HEK293 (cell line): ENCODE results near the gene GOLGA6L7.

ENCODE experiments used
- CTCF ChIA-PET: fragments of 350-600 bp; formaldehyde crosslinking; extraction: SDS; loops from one replicate; lab custom pipeline; 2021; ENCODE audit warnings: antibody characterized with exemption; lab: Yijun Ruan, JAX
- POLR2A ChIA-PET: fragments of 300-600 bp; formaldehyde crosslinking; extraction: SDS; loops from one replicate; lab custom pipeline; 2020; ENCODE audit warnings: antibody characterized with exemption, inconsistent platforms; lab: Yijun Ruan, JAX
- H3K27ac ChIP-seq: fragments of 200-500 bp; sonication (Bioruptor generic); 2 replicates; pipeline ENCODE4 v1.5.1; 2014; ENCODE audit warnings: low read depth, low read length, control low read depth, inconsistent platforms; ENCODE audit errors: extremely low read depth
- H3K36me3 ChIP-seq, 2 experiments: fragments of 200-500 bp in 1 of 2; sonication (Bioruptor generic) in 1 of 2; 1 replicate in 1 of 2; 2 replicates in 1 of 2; pipeline ENCODE4 v1.5.1; 2014 to 2017; ENCODE audit warnings: inconsistent platforms in 2 of 2, low read length in 2 of 2; ENCODE audit not compliant: control insufficient read depth in 2 of 2, insufficient read depth in 1 of 2
- H3K4me1 ChIP-seq: fragments of 200-500 bp; sonication (Bioruptor generic); 2 replicates; pipeline ENCODE4 v1.5.1; 2014; ENCODE audit warnings: mild to moderate bottlenecking, low read length, inconsistent platforms; ENCODE audit not compliant: control insufficient read depth, insufficient read depth
- H3K4me3 ChIP-seq: 2 replicates; pipeline ENCODE4 v1.5.1; 2011; ENCODE audit warnings: low read depth, mild to moderate bottlenecking, control low read depth, low read length, moderate library complexity
- H3K9me3 ChIP-seq: fragments of 200-500 bp; sonication (Bioruptor generic); 2 replicates; pipeline ENCODE4 v1.5.1; 2014; ENCODE audit warnings: low read depth, low read length, inconsistent platforms; ENCODE audit not compliant: control insufficient read depth, insufficient read depth
- GLI4 ChIP-seq: fragments of 450-650 bp; formaldehyde crosslinking; IDR thresholded peaks from 2 replicates; pipeline ENCODE4 v1.5.1; 2016; ENCODE audit warnings: missing biosample characterization, missing genetic modification characterization
- HOXA7 ChIP-seq: sonication (generic); formaldehyde crosslinking; IDR thresholded peaks from 2 replicates; pipeline ENCODE4 v1.8.1; 2022; ENCODE audit warnings: missing genetic modification reagents, borderline replicate concordance
- SCRT2 ChIP-seq: fragments of 450-650 bp; formaldehyde crosslinking; IDR thresholded peaks from 2 replicates; pipeline ENCODE4 v1.5.1; 2016; ENCODE audit warnings: missing biosample characterization, missing genetic modification characterization
- SP3 ChIP-seq: fragments of 450-650 bp; formaldehyde crosslinking; IDR thresholded peaks from 2 replicates; pipeline ENCODE4 v1.5.1; 2016; ENCODE audit warnings: missing biosample characterization, missing genetic modification characterization
- SP7 ChIP-seq: fragments of 450-650 bp; formaldehyde crosslinking; IDR thresholded peaks from 2 replicates; pipeline ENCODE4 v1.5.1; 2016; ENCODE audit warnings: missing biosample characterization, missing genetic modification characterization
- ZBTB11 ChIP-seq: fragments of 450-650 bp; formaldehyde crosslinking; conservative IDR thresholded peaks from 2 replicates; pipeline ENCODE4 v1.5.1; 2016; ENCODE audit warnings: low read depth, missing biosample characterization, missing genetic modification characterization
- ZBTB20 ChIP-seq: fragments of 450-650 bp; formaldehyde crosslinking; IDR thresholded peaks from 2 replicates; pipeline ENCODE4 v1.5.1; 2016; ENCODE audit warnings: missing biosample characterization, missing genetic modification characterization
- ZBTB8A ChIP-seq: fragments of 450-650 bp; formaldehyde crosslinking; IDR thresholded peaks from 2 replicates; pipeline ENCODE4 v1.5.1; 2016; ENCODE audit warnings: missing biosample characterization, missing genetic modification characterization
- ZNF10 ChIP-seq: fragments of 450-650 bp; formaldehyde crosslinking; IDR thresholded peaks from 2 replicates; pipeline ENCODE4 v1.5.1; 2017; ENCODE audit warnings: missing biosample characterization, missing genetic modification characterization
- ZNF174 ChIP-seq: fragments of 450-650 bp; formaldehyde crosslinking; IDR thresholded peaks from 2 replicates; pipeline ENCODE4 v1.5.0; 2017; ENCODE audit warnings: missing biosample characterization, mild to moderate bottlenecking, missing genetic modification characterization
- ZNF18 ChIP-seq: fragments of 450-650 bp; formaldehyde crosslinking; IDR thresholded peaks from 2 replicates; pipeline ENCODE4 v1.5.1; 2016; ENCODE audit warnings: missing biosample characterization, missing genetic modification characterization
- ZNF23 ChIP-seq: fragments of 450-650 bp; formaldehyde crosslinking; IDR thresholded peaks from 2 replicates; pipeline ENCODE4 v1.5.1; 2016; ENCODE audit warnings: missing biosample characterization, missing genetic modification characterization, borderline replicate concordance
- ZNF324 ChIP-seq: fragments of 450-650 bp; formaldehyde crosslinking; IDR thresholded peaks from 2 replicates; pipeline ENCODE4 v1.5.1; 2016; ENCODE audit warnings: missing biosample characterization, missing genetic modification characterization
- ZNF404 ChIP-seq: fragments of 450-650 bp; formaldehyde crosslinking; IDR thresholded peaks from 2 replicates; pipeline ENCODE4 v1.5.1; 2017; ENCODE audit warnings: missing biosample characterization, missing genetic modification characterization
- ZNF426 ChIP-seq: fragments of 450-650 bp; formaldehyde crosslinking; IDR thresholded peaks from 2 replicates; pipeline ENCODE4 v1.5.1; 2017; ENCODE audit warnings: missing biosample characterization, missing genetic modification characterization, mild to moderate bottlenecking, inconsistent platforms, moderate library complexity
- ZNF521 ChIP-seq: fragments of 450-650 bp; formaldehyde crosslinking; IDR thresholded peaks from 2 replicates; pipeline ENCODE4 v1.5.1; 2017; ENCODE audit warnings: missing biosample characterization, mild to moderate bottlenecking, missing genetic modification characterization
- ZNF555 ChIP-seq: fragments of 450-650 bp; formaldehyde crosslinking; conservative IDR thresholded peaks from 2 replicates; pipeline ENCODE4 v1.5.1; 2017; ENCODE audit warnings: missing biosample characterization, mild to moderate bottlenecking, missing genetic modification characterization, inconsistent platforms
- ZNF621 ChIP-seq: fragments of 450-650 bp; formaldehyde crosslinking; IDR thresholded peaks from 2 replicates; pipeline ENCODE4 v1.5.1; 2017; ENCODE audit warnings: missing biosample characterization, missing genetic modification characterization
- ZNF747 ChIP-seq: fragments of 450-650 bp; formaldehyde crosslinking; IDR thresholded peaks from 2 replicates; pipeline ENCODE4 v1.5.1; 2016; ENCODE audit warnings: missing biosample characterization, missing genetic modification characterization
- ZNF777 ChIP-seq: fragments of 450-650 bp; formaldehyde crosslinking; IDR thresholded peaks from 2 replicates; pipeline ENCODE4 v1.5.1; 2017; ENCODE audit warnings: missing biosample characterization, missing genetic modification characterization, borderline replicate concordance
- ZNF830 ChIP-seq: fragments of 450-650 bp; IDR thresholded peaks from 2 replicates; pipeline ENCODE4 v1.5.0; 2018; ENCODE audit warnings: missing biosample characterization, missing genetic modification characterization, low read depth, mild to moderate bottlenecking, moderate library complexity
- ZSCAN16 ChIP-seq: fragments of 450-650 bp; formaldehyde crosslinking; IDR thresholded peaks from 2 replicates; pipeline ENCODE4 v1.5.1; 2016; ENCODE audit warnings: missing biosample characterization, missing genetic modification characterization
- TF ChIP-seq, protein P1 (sequence below): fragments of 450-650 bp; formaldehyde crosslinking; IDR thresholded peaks from 2 replicates; pipeline ENCODE4 v1.5.1; 2017; ENCODE audit warnings: missing biosample characterization, missing genetic modification characterization
- TF ChIP-seq, protein P2 (sequence below): fragments of 450-650 bp; formaldehyde crosslinking; IDR thresholded peaks from 2 replicates; pipeline ENCODE4 v1.5.0; 2017; ENCODE audit warnings: missing biosample characterization, missing genetic modification characterization, borderline replicate concordance
- TF ChIP-seq, protein P3 (sequence below): fragments of 450-650 bp; formaldehyde crosslinking; IDR thresholded peaks from 2 replicates; pipeline ENCODE4 v1.5.1; 2016; ENCODE audit warnings: missing biosample characterization, missing genetic modification characterization

The GOLGA6L7 gene

GRCh38 chr15:28879551-28879950 lies 31.1 kb upstream of the GOLGA6L7 start (continued):
- TF ChIP-seq ZBTB11 (no peak), ZNF777 (tag by site-specific recombination) (no peak), SP3 (tag by site-specific recombination) (no peak), ZNF18 (tag by site-specific recombination) (no peak), ZSCAN16 (tag by site-specific recombination) (no peak), GLI4 (tag by site-specific recombination) (no peak), ZBTB8A (tag by site-specific recombination) (no peak), ZNF10 (tag by site-specific recombination) (no peak), ZNF404 (tag by site-specific recombination) (no peak), ZBTB20 (tag by site-specific recombination) (no peak), ZNF174 (tag by site-specific recombination) (no peak)
- TF ChIP-seq, protein P1, sequence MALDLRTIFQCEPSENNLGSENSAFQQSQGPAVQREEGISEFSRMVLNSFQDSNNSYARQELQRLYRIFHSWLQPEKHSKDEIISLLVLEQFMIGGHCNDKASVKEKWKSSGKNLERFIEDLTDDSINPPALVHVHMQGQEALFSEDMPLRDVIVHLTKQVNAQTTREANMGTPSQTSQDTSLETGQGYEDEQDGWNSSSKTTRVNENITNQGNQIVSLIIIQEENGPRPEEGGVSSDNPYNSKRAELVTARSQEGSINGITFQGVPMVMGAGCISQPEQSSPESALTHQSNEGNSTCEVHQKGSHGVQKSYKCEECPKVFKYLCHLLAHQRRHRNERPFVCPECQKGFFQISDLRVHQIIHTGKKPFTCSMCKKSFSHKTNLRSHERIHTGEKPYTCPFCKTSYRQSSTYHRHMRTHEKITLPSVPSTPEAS = no peak

- no peaks in the 10 kb centered on the region for H3K9me3 ChIP-seq
- H3K4me1 ChIP-seq = no peaks in the 10 kb centered on the region
- TF ChIP-seq SCRT2 (no peak), ZNF621 (tag by site-specific recombination) (no peak)
- TF ChIP-seq, all 188 proteins: peak for 0
- ChIA-PET CTCF (no interaction called here), POLR2A (no interaction called here)
- H3K27ac ChIP-seq = no peak overlapping the region
- H3K36me3 ChIP-seq = no peaks in the 10 kb centered on the region
- H3K4me3 ChIP-seq = no peak overlapping the region
Observed at GRCh38 chr15:28878209-28878608, 29.8 kb upstream of the GOLGA6L7 start.

DNA sequence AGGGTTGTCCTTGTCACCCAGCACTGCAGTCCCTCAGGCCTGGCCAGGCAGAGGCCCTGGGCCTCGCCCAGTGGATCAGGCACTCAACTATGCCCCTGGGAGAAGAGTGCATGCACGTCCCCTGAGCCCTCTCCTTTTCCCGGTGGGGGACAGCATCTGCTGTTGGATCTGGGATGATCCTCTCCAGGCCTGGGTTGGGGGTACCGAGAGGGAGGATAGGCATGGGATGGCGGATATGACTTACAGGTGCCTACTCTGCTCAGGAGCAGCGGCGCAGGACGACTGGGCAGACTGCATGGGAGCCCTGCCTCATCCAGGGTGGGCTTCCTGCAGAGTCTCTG lies 28.4 kb upstream of the GOLGA6L7 start:
- CTCF ChIA-PET = no interaction called here
- POLR2A ChIA-PET = no interaction called here
- no peaks in the 10 kb centered on the region for H3K36me3 ChIP-seq
- no peaks in the 10 kb centered on the region for H3K4me1 ChIP-seq
- no peaks in the 10 kb centered on the region for H3K9me3 ChIP-seq
- no peak overlapping the region for H3K27ac ChIP-seq
- H3K4me3 ChIP-seq = no peak overlapping the region
- TF ChIP-seq SP7 = no peak
- TF ChIP-seq ZNF426 (tag by site-specific recombination) = no peak
- TF ChIP-seq, protein P2, sequence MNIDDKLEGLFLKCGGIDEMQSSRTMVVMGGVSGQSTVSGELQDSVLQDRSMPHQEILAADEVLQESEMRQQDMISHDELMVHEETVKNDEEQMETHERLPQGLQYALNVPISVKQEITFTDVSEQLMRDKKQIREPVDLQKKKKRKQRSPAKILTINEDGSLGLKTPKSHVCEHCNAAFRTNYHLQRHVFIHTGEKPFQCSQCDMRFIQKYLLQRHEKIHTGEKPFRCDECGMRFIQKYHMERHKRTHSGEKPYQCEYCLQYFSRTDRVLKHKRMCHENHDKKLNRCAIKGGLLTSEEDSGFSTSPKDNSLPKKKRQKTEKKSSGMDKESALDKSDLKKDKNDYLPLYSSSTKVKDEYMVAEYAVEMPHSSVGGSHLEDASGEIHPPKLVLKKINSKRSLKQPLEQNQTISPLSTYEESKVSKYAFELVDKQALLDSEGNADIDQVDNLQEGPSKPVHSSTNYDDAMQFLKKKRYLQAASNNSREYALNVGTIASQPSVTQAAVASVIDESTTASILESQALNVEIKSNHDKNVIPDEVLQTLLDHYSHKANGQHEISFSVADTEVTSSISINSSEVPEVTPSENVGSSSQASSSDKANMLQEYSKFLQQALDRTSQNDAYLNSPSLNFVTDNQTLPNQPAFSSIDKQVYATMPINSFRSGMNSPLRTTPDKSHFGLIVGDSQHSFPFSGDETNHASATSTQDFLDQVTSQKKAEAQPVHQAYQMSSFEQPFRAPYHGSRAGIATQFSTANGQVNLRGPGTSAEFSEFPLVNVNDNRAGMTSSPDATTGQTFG = no peak
- TF ChIP-seq, protein P3, sequence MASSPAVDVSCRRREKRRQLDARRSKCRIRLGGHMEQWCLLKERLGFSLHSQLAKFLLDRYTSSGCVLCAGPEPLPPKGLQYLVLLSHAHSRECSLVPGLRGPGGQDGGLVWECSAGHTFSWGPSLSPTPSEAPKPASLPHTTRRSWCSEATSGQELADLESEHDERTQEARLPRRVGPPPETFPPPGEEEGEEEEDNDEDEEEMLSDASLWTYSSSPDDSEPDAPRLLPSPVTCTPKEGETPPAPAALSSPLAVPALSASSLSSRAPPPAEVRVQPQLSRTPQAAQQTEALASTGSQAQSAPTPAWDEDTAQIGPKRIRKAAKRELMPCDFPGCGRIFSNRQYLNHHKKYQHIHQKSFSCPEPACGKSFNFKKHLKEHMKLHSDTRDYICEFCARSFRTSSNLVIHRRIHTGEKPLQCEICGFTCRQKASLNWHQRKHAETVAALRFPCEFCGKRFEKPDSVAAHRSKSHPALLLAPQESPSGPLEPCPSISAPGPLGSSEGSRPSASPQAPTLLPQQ (tag by site-specific recombination) = no peak
- no peak for TF ChIP-seq ZNF830
- no peak for TF ChIP-seq HOXA7 (CRISPR knock-in tag)
- TF ChIP-seq ZNF324 (tag by site-specific recombination) = no peak
- no peak for TF ChIP-seq ZNF521 (tag by site-specific recombination)
- no peak for TF ChIP-seq ZNF23 (tag by site-specific recombination)
- TF ChIP-seq ZNF747 = no peak
- TF ChIP-seq ZNF555 (tag by site-specific recombination) = no peak
- TF ChIP-seq ZSCAN16 (tag by site-specific recombination) = no peak
